Activated CD4-positive, alpha-beta T cell treated with anti-CD3 and anti-CD28 coated beads for 36 hours (primary cell): ENCODE results near the gene ADGRV1. TPM values are rescaled to one million over a fixed set of nuclear protein-coding genes. Genes with fewer than 3 reads are reported as not detected.
"Not testable (repeated sequence)": the region's sequence is repeated elsewhere in the genome, so short reads cannot be mapped to it uniquely, and the experiment has no call there.

Experiments used
- ATAC-seq: fragments of 200-7000 bp; cut with Tn5 transposase; one replicate; pipeline ENCODE4 v1.10.0; 2021; ENCODE audit warnings: mild to moderate bottlenecking, moderate library complexity
- CTCF ChIA-PET: fragments of 350-600 bp; sonication (Branson Sonifier 250); formaldehyde crosslinking; loops from one replicate; lab custom pipeline; 2021; ENCODE audit warnings: antibody characterized with exemption; lab: Charles Lee
- POLR2A ChIA-PET: fragments of 350-600 bp; sonication (Branson Sonifier 250); formaldehyde crosslinking; loops from one replicate; lab custom pipeline; 2021; ENCODE audit warnings: antibody characterized with exemption, inconsistent platforms; lab: Charles Lee
- DNase-seq: peaks from one replicate; pipeline ENCODE4 v3.0.0-alpha.2; 2020
- H3K27ac Mint-ChIP-seq: one replicate; pipeline ENCODE4 v1.8.0; 2021; ENCODE audit warnings: mixed read lengths
- H3K27me3 Mint-ChIP-seq: one replicate; pipeline ENCODE4 v1.8.0; 2021; ENCODE audit warnings: mixed read lengths
- H3K36me3 Mint-ChIP-seq: one replicate; pipeline ENCODE4 v1.8.0; 2021; ENCODE audit warnings: low read depth, mixed read lengths
- H3K4me1 Mint-ChIP-seq: one replicate; pipeline ENCODE4 v1.8.0; 2021; ENCODE audit warnings: mixed read lengths
- H3K4me3 Mint-ChIP-seq: one replicate; pipeline ENCODE4 v1.8.0; 2021; ENCODE audit warnings: mild to moderate bottlenecking, moderate library complexity, mixed read lengths
- H3K9me3 Mint-ChIP-seq: one replicate; pipeline ENCODE4 v1.8.0; 2021; ENCODE audit warnings: low read depth, mixed read lengths
- intact Hi-C, 2 experiments: fragments of 100-400 bp; cut with DNase I in 1 of 2; cut with micrococcal nuclease in 1 of 2; formaldehyde crosslinking; loops; one replicate each; pipeline versions ENCODE4 v1.14.2 to v1.15.1; 2022 to 2024; cut with DNase I, micrococcal nuclease
- total RNA-seq, 2 experiments: library from RNA; stranded (reverse); gene quantifications; one replicate each; pipeline ENCODE4 v1.2.3, GENCODE V29; 2021

Gene ADGRV1
- total RNA-seq, 2 experiments from 2014 or later, result 0.02 to 0.12 TPM

GRCh38 chr5:91061946-91062562, 503.5 kb downstream of the ADGRV1 start:
- CTCF ChIA-PET, result interaction anchor here (0.6 kb wide), 1 partner anchor 324 kb away, joined by 3 read pairs; no protein-coding TSS in a partner anchor
- Mint-ChIP-seq H3K4me3 (no peak overlapping the region), H3K36me3 (no peaks in the 10 kb centered on the region), H3K27ac (no peak overlapping the region), H3K27me3 (peaks cover 43% of the 10 kb centered on the region), H3K9me3 (no peaks in the 10 kb centered on the region), H3K4me1 (peaks cover 25% of the 10 kb centered on the region)
- intact Hi-C loops, result no loop called here
- POLR2A ChIA-PET, result no interaction called here
- ATAC-seq (no peak), DNase-seq (peak; percentile 14)

- Mint-ChIP-seq H3K27me3 (peaks cover 43% of the 10 kb centered on the region), H3K4me1 (peaks cover 25% of the 10 kb centered on the region)
- H3K4me3 Mint-ChIP-seq, ATAC-seq, H3K27ac Mint-ChIP-seq, DNase-seq, H3K9me3 Mint-ChIP-seq, H3K36me3 Mint-ChIP-seq, intact Hi-C loops: not testable (repeated sequence)
- ChIA-PET POLR2A (interaction anchor here (0.7 kb wide), 1 partner anchor 673 kb away, joined by 9 read pairs; no protein-coding TSS in a partner anchor), CTCF (interaction anchor here (0.6 kb wide), 1 partner anchor 323 kb away, joined by 3 read pairs; no protein-coding TSS in a partner anchor)
These were observed 504.6 kb downstream of the ADGRV1 start for GRCh38 chr5:91063098-91063690.

DNA sequence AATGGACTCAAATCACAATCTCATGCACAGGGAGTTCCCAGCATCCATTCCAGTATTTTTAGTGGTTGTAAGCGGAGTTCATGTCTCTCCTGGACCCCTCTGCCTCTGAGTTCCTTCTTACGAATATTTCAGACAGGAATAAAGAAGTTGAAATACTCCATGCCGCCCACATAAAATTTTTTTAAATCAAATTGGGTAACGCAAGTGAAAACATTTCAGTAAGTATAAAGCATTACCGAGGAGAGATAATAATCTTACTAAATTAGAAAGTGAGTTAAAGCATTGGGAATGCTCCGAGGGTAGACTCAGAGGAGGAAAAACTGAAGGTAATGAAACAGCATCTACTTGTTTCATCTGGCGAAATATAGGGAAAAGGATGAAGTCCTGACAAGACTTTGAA, 506.9 kb downstream of the ADGRV1 start:
- CTCF ChIA-PET, result no interaction called here
- intact Hi-C loops, result no loop called here
- Mint-ChIP-seq H3K36me3 (no peaks in the 10 kb centered on the region), H3K9me3 (no peaks in the 10 kb centered on the region), H3K27me3 (peaks cover 43% of the 10 kb centered on the region), H3K4me3 (no peak overlapping the region), H3K4me1 (peaks cover 8% of the 10 kb centered on the region), H3K27ac (no peak overlapping the region)
- POLR2A ChIA-PET, result no interaction called here
- ATAC-seq, result no peak
- no peak for DNase-seq

- ATAC-seq, result no peak
- no peak for DNase-seq
These were observed 510.8 kb downstream of the ADGRV1 start for GRCh38 chr5:91069364-91069763.

DNA sequence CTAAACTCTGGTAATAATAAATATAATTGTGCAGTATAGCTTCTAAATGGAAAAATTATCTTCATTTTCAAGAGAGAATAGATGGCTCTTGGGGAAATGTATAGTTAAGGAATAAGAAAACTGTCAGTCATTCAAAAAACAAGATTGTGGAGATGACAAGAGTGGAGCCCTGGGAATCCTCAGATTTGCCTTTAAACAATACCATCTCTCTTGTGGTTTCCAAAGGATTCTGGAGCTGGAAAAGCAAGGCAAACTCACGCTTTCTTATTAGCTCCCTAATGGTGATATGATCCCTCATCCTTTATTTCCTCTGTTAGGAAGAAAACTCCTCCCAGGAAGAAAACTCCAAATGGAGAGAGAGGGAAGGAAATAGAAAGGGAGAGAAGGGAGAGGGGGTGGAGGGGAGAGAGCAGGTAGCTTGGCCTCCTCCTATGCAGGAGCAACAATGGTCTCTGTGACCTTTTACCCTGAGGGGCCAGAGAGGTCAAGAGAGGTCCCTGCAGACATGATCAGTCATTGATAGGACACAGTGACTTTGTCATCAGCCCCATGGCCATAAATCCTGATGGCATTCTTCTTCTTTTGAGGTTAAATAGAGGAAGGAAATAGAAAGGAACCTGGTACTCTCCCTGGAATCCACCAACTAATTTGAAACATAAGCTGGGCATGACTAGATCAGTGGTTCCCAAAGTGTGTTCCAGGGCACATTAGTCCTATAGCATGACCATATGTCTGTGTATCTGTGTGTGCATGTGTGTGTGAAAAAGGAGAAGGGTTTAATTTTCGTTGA, 512.4 kb downstream of the ADGRV1 start:
- DNase-seq (no peak), ATAC-seq (no peak)
- no peaks in the 10 kb centered on the region for H3K36me3 Mint-ChIP-seq
- no peak overlapping the region for H3K4me3 Mint-ChIP-seq
- no peaks in the 10 kb centered on the region for H3K9me3 Mint-ChIP-seq
- H3K27me3 Mint-ChIP-seq, result peaks cover 24% of the 10 kb centered on the region
- CTCF ChIA-PET, result interaction anchor here (0.7 kb wide), 2 partner anchors 66 to 459 kb away, joined by 3 read pairs; no protein-coding TSS in a partner anchor
- H3K27ac Mint-ChIP-seq, result no peak overlapping the region
- POLR2A ChIA-PET, result no interaction called here
- intact Hi-C loops, result no loop called here
- no peaks in the 10 kb centered on the region for H3K4me1 Mint-ChIP-seq

More at GRCh38 chr5:91069364-91069763, 510.8 kb downstream of the ADGRV1 start:
- Mint-ChIP-seq H3K4me3 (no peak overlapping the region), H3K9me3 (no peaks in the 10 kb centered on the region), H3K4me1 (no peaks in the 10 kb centered on the region), H3K27me3 (peaks cover 25% of the 10 kb centered on the region), H3K27ac (no peak overlapping the region), H3K36me3 (no peaks in the 10 kb centered on the region)
- ChIA-PET POLR2A (no interaction called here), CTCF (no interaction called here)
- intact Hi-C loops, result no loop called here

DNA sequence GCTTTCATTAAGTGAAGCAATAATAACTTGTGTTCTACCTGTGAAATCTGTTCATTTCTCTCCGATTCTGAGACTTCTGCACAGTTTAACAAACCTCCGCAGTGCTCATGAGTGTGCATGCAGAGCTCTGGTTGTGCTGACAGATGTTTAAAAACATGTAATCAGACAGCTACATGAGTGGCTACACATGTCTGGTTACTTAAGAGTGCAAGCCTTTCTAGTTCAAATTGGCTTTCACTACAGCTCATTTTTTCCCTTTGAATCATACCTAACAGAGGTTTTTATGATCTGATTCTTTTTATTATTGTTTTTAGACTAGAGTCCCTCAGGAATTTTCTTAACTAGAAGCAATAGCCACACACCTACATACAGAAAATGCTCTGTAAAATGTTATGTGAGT, 514.3 kb downstream of the ADGRV1 start:
- intact Hi-C loops, result no loop called here
- POLR2A ChIA-PET, result no interaction called here
- H3K4me1 Mint-ChIP-seq, result peaks cover 3% of the 10 kb centered on the region
- H3K4me3 Mint-ChIP-seq, result no peak overlapping the region
- H3K27me3 Mint-ChIP-seq, result peaks cover 16% of the 10 kb centered on the region
- no peak overlapping the region for H3K27ac Mint-ChIP-seq
- H3K36me3 Mint-ChIP-seq, result no peaks in the 10 kb centered on the region
- CTCF ChIA-PET, result interaction anchor here (0.8 kb wide), 1 partner anchor 347 kb away, joined by 3 read pairs; no protein-coding TSS in a partner anchor
- H3K9me3 Mint-ChIP-seq, result no peaks in the 10 kb centered on the region
- no peak for DNase-seq
- ATAC-seq, result no peak

DNA sequence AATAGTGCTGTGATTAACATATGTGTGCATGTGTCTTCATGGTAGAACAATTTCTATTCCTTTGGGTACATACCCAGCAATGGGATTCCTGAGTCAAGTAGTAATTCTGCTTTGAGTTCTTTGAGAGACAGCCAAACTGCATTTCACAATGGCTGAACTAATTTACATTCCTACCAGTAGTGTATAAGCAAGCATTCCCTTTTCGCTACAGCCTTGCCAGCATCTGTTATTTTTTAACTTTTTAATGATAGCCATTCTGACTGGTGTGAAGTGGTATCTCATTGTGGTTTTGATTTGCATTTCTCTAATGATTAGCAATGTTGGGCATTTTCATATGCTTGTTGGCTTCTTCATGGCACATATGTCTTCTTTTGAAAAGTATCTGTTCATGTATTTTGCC, 516.0 kb downstream of the ADGRV1 start:
- no peak overlapping the region for H3K27ac Mint-ChIP-seq
- peaks cover 13% of the 10 kb centered on the region for H3K4me1 Mint-ChIP-seq
- ATAC-seq (no peak), DNase-seq (no peak)
- intact Hi-C loops, result no loop called here
- H3K27me3 Mint-ChIP-seq, result peaks cover 11% of the 10 kb centered on the region
- ChIA-PET POLR2A (no interaction called here), CTCF (no interaction called here)
- no peak overlapping the region for H3K4me3 Mint-ChIP-seq
- H3K9me3 Mint-ChIP-seq, result no peaks in the 10 kb centered on the region
- no peaks in the 10 kb centered on the region for H3K36me3 Mint-ChIP-seq

- DNase-seq (no peak), ATAC-seq (no peak)
- ChIA-PET CTCF (interaction anchor here (1.4 kb wide), 1 partner anchor 341 kb away, joined by 3 read pairs; no protein-coding TSS in a partner anchor), POLR2A (no interaction called here)
- Mint-ChIP-seq H3K27me3 (peaks cover 11% of the 10 kb centered on the region), H3K9me3 (no peaks in the 10 kb centered on the region), H3K27ac (no peak overlapping the region), H3K4me1 (peaks cover 14% of the 10 kb centered on the region), H3K36me3 (no peaks in the 10 kb centered on the region), H3K4me3 (no peak overlapping the region)
- intact Hi-C loops, result no loop called here
These were observed 517.5 kb downstream of the ADGRV1 start for GRCh38 chr5:91076138-91076537.

GRCh38 chr5:91077623-91078022, 519.0 kb downstream of the ADGRV1 start:
- intact Hi-C loops, result no loop called here
- CTCF ChIA-PET, result no interaction called here

DNA sequence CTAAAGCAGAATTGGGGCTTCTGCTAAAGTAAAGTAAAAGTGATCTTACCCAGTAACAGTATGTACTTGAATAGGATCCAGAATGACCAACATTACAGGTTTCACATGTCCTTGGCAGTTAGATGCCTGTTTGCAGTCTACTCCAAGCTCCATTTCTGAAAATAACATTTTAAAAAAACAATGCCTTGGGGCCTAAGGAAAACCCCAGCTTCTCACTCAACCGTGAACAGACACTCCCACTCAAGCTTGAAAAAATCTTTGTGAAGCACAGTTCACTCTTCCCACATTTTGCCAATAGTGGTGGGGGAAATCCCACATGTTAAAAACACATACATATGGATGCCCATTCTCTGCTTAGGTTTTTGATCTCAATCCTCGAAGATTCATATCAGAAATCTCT, 520.4 kb downstream of the ADGRV1 start:
- CTCF ChIA-PET, result no interaction called here
- Mint-ChIP-seq H3K4me1 (peaks cover 14% of the 10 kb centered on the region), H3K9me3 (no peaks in the 10 kb centered on the region)

More at GRCh38 chr5:91077623-91078022, 519.0 kb downstream of the ADGRV1 start:
- peaks cover 13% of the 10 kb centered on the region for H3K27me3 Mint-ChIP-seq
- no peak overlapping the region for H3K27ac Mint-ChIP-seq
- ATAC-seq, result no peak
- H3K9me3 Mint-ChIP-seq, result no peaks in the 10 kb centered on the region
- H3K4me1 Mint-ChIP-seq, result peaks cover 14% of the 10 kb centered on the region
- H3K4me3 Mint-ChIP-seq, result no peak overlapping the region
- DNase-seq, result no peak
- POLR2A ChIA-PET, result no interaction called here
- H3K36me3 Mint-ChIP-seq, result no peaks in the 10 kb centered on the region

DNA sequence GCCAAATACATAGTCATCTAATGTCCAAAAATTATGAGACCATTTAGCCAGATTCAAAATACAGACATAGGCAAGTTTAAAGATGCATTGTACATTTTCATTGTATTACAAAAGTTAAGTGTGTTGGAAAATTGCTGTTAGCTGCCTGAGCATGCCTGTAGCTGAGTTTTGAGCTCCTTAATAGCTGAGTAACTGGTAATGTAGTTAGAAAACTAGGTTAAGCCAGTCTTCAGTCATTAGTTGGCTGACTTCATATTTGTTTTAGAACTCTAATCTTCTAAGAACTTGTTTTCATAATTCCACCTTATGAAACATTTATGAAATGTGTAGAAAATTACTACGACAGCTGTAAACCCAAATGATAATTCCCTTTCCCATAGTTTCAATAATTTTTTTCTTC, 531.2 kb downstream of the ADGRV1 start:
- Mint-ChIP-seq H3K27ac (no peak overlapping the region), H3K36me3 (no peaks in the 10 kb centered on the region), H3K4me1 (no peaks in the 10 kb centered on the region), H3K27me3 (peaks cover 5% of the 10 kb centered on the region), H3K9me3 (no peaks in the 10 kb centered on the region), H3K4me3 (no peak overlapping the region)
- intact Hi-C loops, result no loop called here
- ChIA-PET POLR2A (no interaction called here), CTCF (interaction anchor here (1.5 kb wide), 1 partner anchor 329 kb away, joined by 3 read pairs; no protein-coding TSS in a partner anchor)
- ATAC-seq (no peak), DNase-seq (no peak)

More for the DNA sequence above, 520.4 kb downstream of the ADGRV1 start:
- peak; percentile 71 for ATAC-seq
- H3K4me3 Mint-ChIP-seq, result no peak overlapping the region
- peaks cover 14% of the 10 kb centered on the region for H3K27me3 Mint-ChIP-seq
- DNase-seq, result no peak
- H3K27ac Mint-ChIP-seq, result no peak overlapping the region
- intact Hi-C loops, result no loop called here
- H3K36me3 Mint-ChIP-seq, result no peaks in the 10 kb centered on the region
- POLR2A ChIA-PET, result no interaction called here
